Amniotic epithelial cell (primary cell): ENCODE data around the gene CCT7.

Source experiments
- DNase-seq: peaks from one replicate; pipeline ENCODE4 v3.0.0-alpha.2; 2010; ENCODE audit warnings: low read depth

The CCT7 gene

DNA sequence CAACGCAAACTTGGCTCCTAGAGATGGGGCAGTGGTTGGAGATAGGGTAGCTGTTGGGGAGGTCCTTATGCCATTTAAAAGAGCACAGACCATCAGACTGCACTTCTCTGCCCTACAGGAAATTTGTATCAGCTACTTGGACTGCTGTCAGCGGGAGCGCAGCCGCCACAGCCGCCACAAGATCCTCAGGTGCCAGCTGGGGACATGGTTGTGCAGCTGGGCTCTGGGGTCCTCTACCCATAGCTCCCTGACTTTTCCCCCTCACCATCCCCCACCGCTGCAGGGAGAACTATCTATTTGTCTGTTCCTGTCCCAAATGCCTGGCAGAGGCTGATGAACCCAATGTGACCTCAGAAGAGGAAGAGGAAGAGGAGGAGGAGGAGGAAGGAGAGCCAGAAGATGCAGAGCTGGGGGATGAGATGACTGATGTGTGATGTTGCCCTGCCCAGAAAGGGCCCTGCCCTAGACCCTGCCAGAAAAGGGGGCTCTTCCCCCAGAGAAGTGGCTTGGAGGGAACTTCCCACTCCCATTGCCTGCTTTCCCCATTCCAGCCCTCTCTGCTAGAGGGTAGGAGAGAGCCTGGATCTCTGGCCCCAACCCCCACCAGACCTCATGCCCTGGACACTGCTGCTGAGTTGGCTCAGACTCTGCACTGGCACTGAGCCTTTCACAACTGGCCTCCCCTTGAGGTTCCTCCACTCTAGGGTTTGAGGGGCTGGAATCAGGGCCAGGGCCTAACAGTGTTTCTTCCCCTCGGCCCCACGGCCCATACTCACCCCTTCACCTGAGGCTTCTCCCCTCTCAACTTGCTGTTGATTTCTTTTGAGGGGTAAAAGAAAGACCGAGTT lies 8.4 kb upstream of the CCT7 start:
- DNase-seq: no peak

DNA sequence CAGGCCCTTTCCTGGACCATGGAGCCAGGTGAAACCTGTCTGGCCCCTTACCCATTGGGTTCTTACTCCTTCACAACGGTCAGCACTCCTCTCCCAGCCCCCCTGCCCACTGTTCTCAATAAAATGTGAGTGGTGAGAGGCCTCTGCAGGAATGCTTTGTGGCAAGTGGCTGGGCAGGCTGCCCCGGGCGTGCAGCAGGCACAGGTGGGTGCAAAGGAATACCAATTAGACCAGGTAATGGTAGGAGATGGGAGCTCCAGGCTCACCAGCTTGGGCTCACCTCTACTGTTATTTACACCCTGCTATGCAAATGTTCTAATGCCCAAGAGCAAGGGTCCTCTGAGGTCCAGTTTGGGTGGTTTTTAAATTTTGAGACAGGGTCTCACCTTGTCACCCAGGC lies 7.0 kb upstream of the CCT7 start:
- no peak for DNase-seq

DNA sequence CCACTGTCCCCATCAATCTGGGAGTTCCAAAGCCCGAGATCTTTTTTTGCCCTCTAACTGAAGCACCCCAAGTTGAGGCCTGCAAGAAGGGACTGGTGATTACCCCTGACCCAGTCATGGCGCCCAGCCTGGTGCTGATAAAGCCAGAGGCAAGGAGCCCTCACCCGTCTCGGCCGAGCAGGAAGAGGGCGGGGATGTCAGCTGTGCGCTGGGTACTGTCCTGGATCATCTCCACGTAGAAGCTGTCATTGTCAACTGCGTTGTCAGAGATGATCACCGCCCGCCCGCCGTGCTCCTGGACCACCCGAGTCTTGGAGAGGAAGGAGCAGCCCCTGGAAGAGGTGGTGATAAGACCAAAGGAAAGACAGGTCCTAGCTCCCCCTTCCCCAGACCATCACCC lies 5.5 kb upstream of the CCT7 start:
- DNase-seq: no peak

DNA sequence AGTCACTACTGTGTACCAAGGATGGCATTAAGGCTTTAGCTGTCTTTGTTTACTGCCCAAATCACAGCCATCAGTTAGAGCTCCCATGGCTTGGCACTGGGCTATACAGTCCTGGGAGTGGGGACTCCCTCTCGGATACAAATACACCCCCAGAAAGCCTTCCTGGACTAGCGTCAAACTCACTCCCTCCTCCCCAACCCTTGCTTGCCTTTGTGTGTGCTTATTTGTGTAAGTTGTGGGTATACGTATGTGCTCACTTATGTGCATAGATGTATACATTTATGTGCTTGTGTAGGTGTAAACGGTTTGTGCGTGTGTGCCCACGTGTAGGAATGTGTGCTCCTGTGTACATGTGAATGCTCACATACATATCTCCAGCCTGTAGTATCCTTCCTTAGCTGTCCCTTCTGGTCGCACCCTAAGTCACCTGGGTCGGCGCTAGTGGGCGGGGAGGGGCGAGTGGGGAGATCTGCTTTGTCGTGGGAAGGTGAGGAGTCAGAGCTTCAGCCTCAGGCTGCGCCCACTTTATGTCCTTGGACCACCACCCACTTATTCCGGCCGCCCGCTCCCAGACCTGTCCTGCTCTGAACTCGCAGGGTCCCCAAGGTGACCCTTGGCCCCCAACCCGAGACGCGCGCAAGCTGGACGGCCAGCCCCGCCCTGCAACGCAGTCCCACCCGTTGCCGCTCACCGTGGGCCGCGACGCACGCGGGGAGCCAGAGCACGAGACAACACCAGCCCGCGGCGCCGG lies 1.5 kb upstream of the CCT7 start:
- no peak for DNase-seq

DNA sequence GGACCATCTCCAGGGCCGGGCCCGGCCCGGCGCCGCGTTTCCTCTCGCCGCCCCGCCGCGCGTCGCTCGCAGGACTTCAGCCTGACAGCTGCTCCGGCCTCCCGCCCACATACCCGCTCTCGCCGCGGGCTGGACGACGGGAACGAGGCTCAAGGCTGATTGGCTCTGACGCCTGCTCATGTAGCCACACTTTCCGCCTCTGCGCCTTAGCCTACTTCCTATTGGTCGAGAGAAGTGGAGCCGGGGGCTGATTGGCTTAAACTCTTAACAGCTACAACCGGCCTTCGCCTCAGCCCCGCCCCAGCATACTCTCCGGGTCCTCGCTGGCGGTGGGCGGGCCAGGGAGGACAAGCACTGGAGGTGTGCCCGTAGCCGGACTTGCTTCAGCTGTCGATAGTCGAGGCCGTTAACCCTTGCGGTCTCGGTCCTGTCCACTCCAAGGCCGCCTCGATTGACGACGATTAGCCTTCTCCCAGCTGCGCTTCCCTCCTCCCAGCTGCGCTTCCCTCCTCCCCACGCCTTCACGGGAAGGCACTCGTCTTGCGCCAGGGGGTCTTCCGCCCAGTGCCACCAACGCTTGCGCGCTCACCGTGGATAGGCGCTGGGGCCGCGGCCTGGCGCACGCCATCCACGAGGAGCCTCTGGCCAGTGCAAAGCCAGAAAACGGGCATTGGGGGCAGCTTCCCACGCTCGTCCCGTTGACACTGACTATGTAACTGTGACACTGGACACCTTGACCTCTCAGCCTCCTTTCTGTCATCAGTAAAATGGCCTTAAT lies 765 bp upstream of the CCT7 start, which contains the start of gene PRADC1:
Gene PRADC1 (minus strand): TSS at position 86 of the 778 bp plus-strand sequence. CDS start 79 bp downstream, at position 7.
- peak; percentile 100 for DNase-seq

DNA sequence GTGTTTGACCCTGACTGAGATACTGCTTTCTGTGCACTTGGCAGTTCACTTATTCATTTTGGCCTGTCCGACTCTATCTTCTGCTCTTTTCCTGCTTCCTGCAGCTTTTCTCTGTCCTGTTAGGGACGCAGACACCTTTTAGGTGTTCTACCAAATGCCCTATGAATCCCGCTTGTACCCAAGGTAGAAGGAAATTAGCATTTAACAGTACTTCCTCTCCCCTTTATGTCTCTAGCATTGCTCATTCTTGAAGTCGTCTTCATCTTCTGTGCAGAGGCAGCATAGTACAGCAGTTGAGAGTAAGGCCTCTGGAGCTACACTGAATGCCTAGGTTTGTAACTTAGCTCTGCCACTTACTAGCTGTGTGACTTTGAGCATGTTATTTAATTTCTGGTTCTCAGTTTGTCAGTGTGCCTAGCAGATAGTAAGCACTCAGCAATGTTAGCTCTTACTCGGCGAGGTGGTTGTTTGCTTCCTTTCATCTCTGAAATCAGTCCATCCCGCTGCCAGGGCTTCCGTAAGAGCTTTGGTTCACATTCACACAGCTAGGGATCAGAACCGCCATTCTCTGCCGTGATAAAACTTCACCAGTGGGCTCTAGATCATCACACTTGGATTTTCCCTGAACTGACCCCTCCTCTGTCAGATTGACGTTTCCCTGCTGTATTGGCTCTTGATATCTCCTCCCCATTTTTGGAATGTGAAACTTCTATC lies 1.4 kb downstream of the CCT7 start:
- peak; percentile 5 for DNase-seq

DNA sequence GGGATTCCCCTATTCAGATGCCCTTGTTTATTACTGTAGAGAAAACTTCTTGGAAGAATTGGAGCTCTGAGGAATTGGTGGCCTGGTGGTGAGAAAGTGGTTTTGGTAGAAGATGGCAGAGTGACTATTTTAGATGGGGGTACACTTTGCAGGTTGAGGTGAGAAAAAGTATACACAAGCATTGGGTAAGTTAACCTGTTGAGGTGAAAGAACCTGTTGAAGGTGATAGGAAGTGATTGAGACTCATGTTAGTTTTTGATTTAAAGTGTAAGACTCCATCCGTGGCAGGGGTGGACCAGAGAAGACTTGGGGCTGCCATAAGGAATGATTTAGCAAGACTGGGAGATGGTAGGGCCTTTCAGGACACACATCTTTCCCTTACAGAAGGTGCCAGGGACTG lies 3.1 kb downstream of the CCT7 start:
- DNase-seq: no peak

DNA sequence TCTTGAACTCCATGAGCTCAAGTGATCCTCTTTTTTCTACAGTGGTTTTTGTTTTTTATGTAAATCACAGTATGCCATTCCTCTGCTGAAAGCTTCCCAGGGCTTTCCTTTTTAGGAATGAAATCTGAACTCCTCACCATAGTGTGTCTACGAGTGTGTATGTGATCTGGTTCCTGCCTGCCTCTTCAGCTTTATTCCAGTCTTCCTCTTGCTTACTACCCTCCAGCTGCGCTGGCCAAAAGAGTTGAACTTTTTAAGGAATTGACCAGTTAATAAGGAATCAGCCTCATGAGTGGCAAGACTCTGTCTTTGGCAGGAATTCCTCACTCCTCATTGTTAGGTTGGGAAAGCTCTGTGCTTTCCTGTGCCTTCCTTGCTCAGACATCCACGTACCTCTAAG lies 4.0 kb downstream of the CCT7 start:
- no peak for DNase-seq

DNA sequence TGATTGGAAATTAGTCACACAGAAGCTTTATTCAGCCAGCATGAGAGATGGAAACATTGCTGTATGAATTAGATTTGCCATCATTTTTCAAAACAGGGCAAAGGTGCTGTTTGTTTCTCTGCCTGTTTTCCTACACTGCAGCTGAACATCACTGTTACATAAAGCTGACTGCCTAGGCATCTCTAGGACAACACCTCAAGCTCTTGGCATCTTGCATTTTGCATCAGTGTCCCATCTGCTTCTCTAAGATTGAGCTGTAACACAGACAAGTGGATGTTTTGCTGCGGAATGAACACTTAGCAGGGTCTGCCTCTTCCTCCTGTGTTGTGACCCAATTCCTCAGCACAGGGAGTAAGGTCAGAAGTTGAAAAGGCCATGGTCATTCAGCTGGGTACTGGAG lies 4.9 kb downstream of the CCT7 start:
- DNase-seq: no peak

DNA sequence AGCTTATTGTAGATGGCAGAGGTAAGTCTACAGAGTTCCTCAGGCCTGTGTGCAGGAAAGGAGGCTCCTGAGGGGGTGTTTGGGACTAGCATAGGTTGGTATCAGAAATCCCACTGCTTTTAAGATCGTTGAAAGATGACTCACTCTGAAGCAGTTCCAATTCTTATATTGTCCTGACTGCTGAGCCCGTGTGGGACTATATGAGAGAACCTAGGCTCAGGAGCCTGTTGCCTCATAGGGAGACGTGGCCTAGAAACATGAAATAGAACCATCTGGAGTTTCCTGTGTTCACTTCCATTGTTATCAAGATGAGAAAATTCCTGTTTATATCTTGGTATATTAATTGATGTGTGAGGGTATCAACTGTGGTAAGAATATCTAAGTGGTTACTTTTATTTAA lies 5.7 kb downstream of the CCT7 start:
- DNase-seq: peak; percentile 64

DNA sequence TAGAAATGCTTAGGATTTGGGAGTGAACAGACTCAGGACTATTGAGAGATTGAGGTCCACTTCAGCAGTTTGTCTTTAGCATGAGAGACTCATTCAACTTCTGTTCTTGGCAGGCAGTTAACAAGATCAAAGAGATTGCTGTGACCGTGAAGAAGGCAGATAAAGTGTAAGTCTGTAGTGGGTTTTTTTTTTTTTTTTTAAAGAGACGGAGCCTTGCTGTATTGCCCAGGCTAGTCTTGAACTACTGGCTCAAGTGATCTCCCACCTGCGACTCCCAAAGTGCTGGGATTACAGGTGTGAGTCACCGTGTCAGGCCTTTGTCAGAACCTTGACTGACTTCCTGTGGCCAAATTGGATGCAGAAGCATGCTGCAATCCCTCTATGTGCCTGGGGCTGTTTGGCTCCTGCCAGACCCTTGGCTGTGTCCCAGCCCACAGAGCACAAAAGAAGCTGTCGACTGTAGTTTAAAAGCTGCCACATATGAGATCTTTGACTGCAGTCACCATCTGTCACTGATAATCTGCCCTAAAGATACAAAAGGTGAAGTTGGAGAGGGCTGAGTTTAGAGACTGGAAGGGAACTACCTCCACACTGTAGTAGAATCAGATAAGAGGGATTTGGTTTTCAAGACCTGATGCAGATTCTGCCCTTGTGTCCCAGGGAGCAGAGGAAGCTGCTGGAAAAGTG lies 9.9 kb downstream of the CCT7 start:
- peak; percentile 48 for DNase-seq

DNA sequence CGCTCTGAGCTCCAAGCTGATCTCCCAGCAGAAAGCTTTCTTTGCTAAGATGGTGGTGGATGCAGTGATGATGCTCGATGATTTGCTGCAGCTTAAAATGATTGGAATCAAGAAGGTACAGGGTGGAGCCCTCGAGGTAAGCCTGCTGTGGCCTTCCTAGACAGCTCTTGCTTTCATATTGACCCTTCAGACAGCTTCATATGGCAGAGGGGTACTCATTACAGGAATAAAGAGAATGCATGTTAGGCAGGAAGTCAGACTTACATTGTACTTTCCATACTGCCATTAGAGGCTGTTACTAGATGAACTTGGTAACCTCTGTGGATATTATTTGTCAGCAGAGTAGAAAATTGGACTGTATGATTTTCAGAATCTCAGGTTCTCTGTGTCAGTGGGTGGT lies 10.5 kb downstream of the CCT7 start:
- DNase-seq: no peak

DNA sequence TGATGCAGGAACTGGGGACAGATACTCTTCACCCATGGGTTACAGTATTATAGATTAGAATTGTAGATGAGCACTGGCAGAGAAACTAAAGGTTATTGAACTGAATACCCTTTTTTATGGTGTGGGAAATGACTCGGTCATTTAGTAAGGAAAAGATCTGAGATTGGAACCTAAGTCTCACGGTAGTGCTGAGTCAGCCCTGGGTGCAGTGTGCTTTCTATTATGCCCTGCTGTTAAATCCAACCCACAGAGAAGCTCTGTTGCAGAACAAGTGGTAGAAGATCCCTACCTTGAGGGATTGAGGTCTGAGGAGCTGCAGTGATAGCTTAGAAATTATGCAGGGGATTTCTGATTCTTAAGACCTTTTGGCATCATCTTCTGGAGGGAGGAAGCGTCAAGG lies 12.7 kb downstream of the CCT7 start:
- DNase-seq: no peak

DNA sequence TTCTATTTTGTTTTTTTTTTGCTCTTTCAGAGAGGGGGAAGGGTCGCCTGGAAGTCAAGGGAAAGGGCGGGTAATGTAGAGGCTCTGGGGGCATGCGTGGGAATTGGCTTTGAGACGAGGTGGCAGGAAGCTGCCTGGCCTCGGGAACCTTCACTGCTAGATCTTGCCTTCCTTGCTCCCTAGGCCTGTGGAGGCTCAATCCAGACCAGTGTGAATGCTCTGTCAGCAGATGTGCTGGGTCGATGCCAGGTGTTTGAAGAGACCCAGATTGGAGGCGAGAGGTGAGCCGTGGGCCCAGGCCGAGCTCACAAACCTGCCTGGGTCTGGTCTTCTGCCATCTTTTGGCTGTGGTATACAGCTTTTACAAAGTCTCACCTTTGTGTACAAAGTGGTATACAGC lies 15.5 kb downstream of the CCT7 start:
- no peak for DNase-seq

DNA sequence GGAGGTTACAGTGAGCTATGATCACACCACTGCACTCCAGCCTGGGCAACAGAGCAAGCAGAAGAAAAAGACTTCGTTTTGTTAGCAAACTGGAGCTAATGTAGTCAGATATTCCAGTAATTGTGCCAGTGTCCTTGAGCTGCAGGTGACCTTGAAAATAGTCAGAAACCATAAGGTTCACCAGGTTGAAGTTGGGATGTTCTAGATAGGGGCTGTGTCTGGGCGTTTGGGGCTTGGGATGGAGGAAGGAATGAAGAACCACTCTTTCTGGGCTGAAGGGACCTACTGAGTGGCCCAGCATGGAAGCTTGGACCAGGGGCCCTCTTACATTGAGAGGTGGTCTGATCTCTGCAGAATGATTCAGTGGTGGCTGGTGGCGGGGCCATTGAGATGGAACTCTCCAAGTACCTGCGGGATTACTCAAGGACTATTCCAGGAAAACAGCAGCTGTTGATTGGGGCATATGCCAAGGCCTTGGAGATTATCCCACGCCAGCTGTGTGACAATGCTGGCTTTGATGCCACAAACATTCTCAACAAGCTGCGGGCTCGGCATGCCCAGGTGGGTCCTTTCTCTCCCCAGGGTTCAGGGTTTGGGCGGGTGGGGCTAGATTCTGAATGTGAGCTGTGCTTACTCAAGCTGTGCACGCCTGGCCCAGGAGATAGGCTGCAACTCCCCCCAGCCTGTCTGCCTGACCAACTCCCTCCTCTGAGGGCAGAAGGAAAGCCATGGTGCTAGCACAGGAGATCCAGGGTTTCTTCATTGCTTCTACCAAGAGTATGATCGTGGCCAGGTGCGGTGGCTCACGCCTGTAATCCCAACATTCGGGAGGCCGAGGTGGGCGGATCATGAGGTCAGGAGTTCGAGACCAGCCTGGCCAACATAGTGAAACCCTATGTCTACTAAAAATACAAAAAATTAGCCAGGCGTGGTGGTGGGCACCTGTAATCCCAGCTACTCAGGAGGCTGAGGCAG lies 17.1 kb downstream of the CCT7 start:
- no peak for DNase-seq

DNA sequence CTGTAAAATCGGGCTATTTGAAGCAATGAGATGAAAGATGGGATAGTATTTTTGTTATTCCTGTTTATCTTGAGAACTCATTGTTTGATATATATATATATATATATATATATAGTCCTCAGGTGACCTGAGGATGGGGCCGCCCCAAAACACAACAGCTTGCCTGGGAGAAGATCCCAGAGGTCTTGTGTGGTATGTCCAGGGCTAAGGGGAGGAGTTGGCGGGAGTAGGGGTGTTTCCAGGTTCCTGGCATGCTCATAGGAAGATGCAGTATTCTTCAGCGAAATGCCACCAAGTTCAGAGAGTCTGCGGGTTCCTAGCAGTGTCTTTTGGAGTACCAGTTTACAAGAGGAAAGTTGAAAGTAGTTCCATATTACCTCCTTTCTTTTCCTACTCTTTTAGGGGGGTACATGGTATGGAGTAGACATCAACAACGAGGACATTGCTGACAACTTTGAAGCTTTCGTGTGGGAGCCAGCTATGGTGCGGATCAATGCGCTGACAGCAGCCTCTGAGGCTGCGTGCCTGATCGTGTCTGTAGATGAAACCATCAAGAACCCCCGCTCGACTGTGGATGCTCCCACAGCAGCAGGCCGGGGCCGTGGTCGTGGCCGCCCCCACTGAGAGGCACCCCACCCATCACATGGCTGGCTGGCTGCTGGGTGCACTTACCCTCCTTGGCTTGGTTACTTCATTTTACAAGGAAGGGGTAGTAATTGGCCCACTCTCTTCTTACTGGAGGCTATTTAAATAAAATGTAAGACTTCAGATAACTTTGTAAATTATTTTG lies 18.3 kb downstream of the CCT7 start:
- no peak for DNase-seq

DNA sequence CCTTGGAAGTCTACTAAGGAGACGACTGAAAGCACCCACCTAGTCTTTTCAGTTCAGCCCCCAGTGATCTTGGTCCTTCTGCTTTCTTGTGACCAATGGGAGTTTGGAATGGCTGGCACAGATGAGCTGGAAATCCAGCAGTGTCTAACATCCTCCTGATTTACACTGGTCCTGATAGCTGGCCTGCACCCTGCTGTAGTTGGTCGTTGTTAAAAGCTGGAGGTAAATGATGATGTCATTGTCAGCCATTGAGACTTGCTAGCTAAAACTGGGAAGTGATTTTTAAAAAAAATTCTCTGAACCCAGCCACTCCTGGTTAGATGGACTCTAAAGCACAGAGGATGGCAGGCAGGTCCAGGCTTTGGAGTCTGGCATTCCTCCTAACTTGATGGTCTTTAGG lies 19.3 kb downstream of the CCT7 start:
- no peak for DNase-seq

DNA sequence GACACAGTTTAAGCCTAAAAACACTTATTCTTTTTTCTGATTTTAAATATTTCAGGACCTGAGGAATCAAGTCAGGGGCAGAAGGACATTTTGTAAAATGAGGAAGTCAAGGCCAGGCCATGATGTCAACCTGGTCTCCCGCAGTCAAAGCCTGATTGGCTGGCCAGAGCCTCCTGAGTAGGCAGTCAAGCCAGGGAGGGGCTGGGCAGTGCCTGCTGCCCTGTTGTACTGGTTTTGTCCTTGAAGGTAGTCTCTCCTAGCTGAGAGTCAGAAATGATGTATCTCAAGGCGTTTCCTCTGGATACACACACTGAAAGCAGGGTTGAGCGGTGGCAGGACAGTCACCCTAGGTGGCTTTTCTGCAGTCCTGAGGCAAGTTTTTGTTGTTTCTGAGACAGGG lies 19.8 kb downstream of the CCT7 start:
- DNase-seq: no peak

DNA sequence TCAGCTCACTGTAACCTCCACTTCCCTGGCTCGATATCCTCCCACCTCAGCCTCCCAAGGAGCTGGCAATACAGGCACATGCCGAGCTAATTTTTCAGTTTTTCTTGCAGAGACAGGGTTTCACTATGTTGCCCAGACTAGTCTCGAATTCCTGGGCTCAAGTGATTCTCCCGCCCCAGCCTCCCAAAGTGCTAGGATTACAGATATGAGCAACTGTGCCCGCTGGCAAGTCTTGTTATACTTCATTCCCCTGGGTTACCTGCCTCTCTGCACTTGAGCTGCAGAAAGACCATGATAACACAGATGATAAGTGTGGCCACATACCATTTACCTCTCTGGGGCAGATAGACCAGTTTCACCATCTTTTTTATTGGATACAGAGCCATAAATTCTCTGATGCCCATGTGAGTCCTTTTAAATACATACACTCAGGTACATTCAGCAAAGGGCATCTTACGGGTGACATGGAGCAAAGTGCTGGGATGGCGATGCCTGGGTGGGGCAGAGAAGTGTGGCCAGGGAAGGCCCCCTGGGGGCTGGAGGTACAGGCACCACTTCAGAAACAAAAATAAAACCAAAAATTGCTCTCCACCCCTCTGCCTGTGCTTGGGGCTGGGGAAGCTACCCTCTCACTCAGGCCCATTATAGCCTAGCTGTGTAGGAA lies 20.4 kb downstream of the CCT7 start:
- no peak for DNase-seq
